IMR-90 (cell line): ENCODE results near the gene MEIKIN. TPM values are rescaled to one million over a fixed set of nuclear protein-coding genes. Genes with fewer than 3 reads are reported as not detected.
A peak's percentile ranks its signal among the peaks of the same experiment; 100 is the strongest.

Experiments
- ATAC-seq: fragments of 200-7000 bp; cut with Tn5 transposase; 2 replicates; pipeline ENCODE4 v1.9.1; 2020; ENCODE audit warnings: low read depth, mild to moderate bottlenecking, moderate library complexity
- BruUV-seq: library from RNA; stranded (reverse); fragments of 400-500 nt; replicated peaks from 2 replicates; lab custom pipeline; 2021; lab: Mats Ljungman, UMichigan
- CTCF ChIA-PET: fragments of 300-600 bp; formaldehyde crosslinking; extraction: SDS; loops from one replicate; lab custom pipeline; 2021; ENCODE audit warnings: antibody characterized with exemption; lab: Yijun Ruan, JAX
- POLR2A ChIA-PET: fragments of 300-600 bp; sonication (Branson Sonifier 250); formaldehyde crosslinking; loops from one replicate; lab custom pipeline; 2022; ENCODE audit warnings: antibody characterized with exemption; ENCODE audit not compliant: unreplicated experiment; lab: Charles Lee
- DNase-seq: peaks from one replicate; pipeline ENCODE4 v3.0.0; 2013
- H2AFZ ChIP-seq: replicated peaks from 2 replicates; pipeline ENCODE3; 2013; ENCODE audit warnings: low read length, mild to moderate bottlenecking; ENCODE audit not compliant: poor library complexity
- H2AK5ac ChIP-seq: 2 replicates; pipeline ENCODE4 v1.6.1; 2013; ENCODE audit warnings: low read depth, low read length, inconsistent platforms
- H2AK9ac ChIP-seq: replicated peaks from 2 replicates; pipeline ENCODE3; 2013; ENCODE audit warnings: mild to moderate bottlenecking, low read depth, low read length, moderate library complexity; ENCODE audit not compliant: poor library complexity
- H2BK120ac ChIP-seq: 2 replicates; pipeline ENCODE4 v1.6.1; 2013; ENCODE audit warnings: low read depth, low read length, inconsistent platforms
- H2BK15ac ChIP-seq: 3 replicates; pipeline ENCODE4 v1.6.1; 2013; ENCODE audit warnings: low read depth, low read length, inconsistent platforms
- H2BK20ac ChIP-seq: 2 replicates; pipeline ENCODE4 v1.6.1; 2013; ENCODE audit warnings: low read depth, mild to moderate bottlenecking, inconsistent platforms, low read length, moderate library complexity
- H2BK5ac ChIP-seq: 2 replicates; pipeline ENCODE4 v1.6.1; 2013; ENCODE audit warnings: mild to moderate bottlenecking, low read depth, low read length, inconsistent platforms; ENCODE audit not compliant: poor library complexity, severe bottlenecking
- H3K14ac ChIP-seq: replicated peaks from 2 replicates; pipeline ENCODE4 v1.6.1; 2013; ENCODE audit warnings: low read depth, low read length, inconsistent platforms
- H3K18ac ChIP-seq: 2 replicates; pipeline ENCODE4 v1.6.1; 2013; ENCODE audit warnings: low read depth, low read length, control low read depth
- H3K23ac ChIP-seq: 2 replicates; pipeline ENCODE4 v1.6.1; 2013; ENCODE audit warnings: low read depth, low read length, inconsistent platforms
- H3K27ac ChIP-seq: 2 replicates; pipeline ENCODE4 v1.5.1; 2013; ENCODE audit warnings: mild to moderate bottlenecking, control low read depth, low read length; ENCODE audit not compliant: insufficient read depth
- H3K27me3 ChIP-seq: 2 replicates; pipeline ENCODE4 v1.6.1; 2013; ENCODE audit warnings: low read length; ENCODE audit not compliant: control insufficient read depth, insufficient read depth
- H3K36me3 ChIP-seq: 2 replicates; pipeline ENCODE4 v1.6.1; 2013; ENCODE audit warnings: low read length, mixed read lengths; ENCODE audit not compliant: control insufficient read depth, insufficient read depth
- H3K4ac ChIP-seq: 2 replicates; pipeline ENCODE4 v1.6.1; 2013; ENCODE audit warnings: low read depth, low read length, inconsistent platforms
- H3K4me1 ChIP-seq: 2 replicates; pipeline ENCODE4 v1.6.1; 2013; ENCODE audit warnings: low read length, mixed read lengths; ENCODE audit not compliant: control insufficient read depth, insufficient read depth
- H3K4me2 ChIP-seq: 2 replicates; pipeline ENCODE4 v1.6.1; 2013; ENCODE audit warnings: low read depth, mild to moderate bottlenecking, control low read depth, low read length, moderate library complexity
- H3K4me3 ChIP-seq: 2 replicates; pipeline ENCODE4 v1.5.1; 2013; ENCODE audit warnings: low read depth, mild to moderate bottlenecking, control low read depth, low read length, moderate library complexity; ENCODE audit not compliant: insufficient read depth
- H3K56ac ChIP-seq: 2 replicates; pipeline ENCODE4 v1.6.1; 2013; ENCODE audit warnings: low read length, inconsistent platforms; ENCODE audit not compliant: insufficient read depth; ENCODE audit errors: extremely low read depth
- H3K79me1 ChIP-seq, 2 experiments: 2 replicates each; pipeline ENCODE4 v1.6.1; 2013; ENCODE audit warnings: low read length in 2 of 2, inconsistent platforms in 1 of 2, low read depth in 1 of 2
- H3K9ac ChIP-seq: 2 replicates; pipeline ENCODE4 v1.6.1; 2013; ENCODE audit warnings: low read depth, low read length, control low read depth
- H3K9me1 ChIP-seq: 2 replicates; pipeline ENCODE4 v1.6.1; 2013; ENCODE audit warnings: low read length, inconsistent platforms; ENCODE audit not compliant: insufficient read depth
- H3K9me3 ChIP-seq: 2 replicates; pipeline ENCODE4 v1.6.1; 2013; ENCODE audit warnings: low read length; ENCODE audit not compliant: control insufficient read depth, insufficient read depth
- H4K20me1 ChIP-seq: 2 replicates; pipeline ENCODE4 v1.6.1; 2013; ENCODE audit warnings: low read length, inconsistent platforms; ENCODE audit not compliant: insufficient read depth
- H4K5ac ChIP-seq: 2 replicates; pipeline ENCODE4 v1.6.1; 2013; ENCODE audit warnings: mild to moderate bottlenecking, low read depth, low read length, control low read depth
- H4K8ac ChIP-seq, 2 experiments: 2 replicates each; pipeline ENCODE4 v1.6.1; 2013; ENCODE audit warnings: low read depth in 2 of 2, low read length in 2 of 2, control low read depth in 1 of 2, inconsistent platforms in 1 of 2
- H4K91ac ChIP-seq: 2 replicates; pipeline ENCODE4 v1.6.1; 2013; ENCODE audit warnings: low read depth, low read length, inconsistent platforms; ENCODE audit not compliant: insufficient read depth
- BHLHE40 ChIP-seq: fragments of 150-350 bp; IDR thresholded peaks from 2 replicates; pipeline ENCODE4 v1.6.1; 2016; ENCODE audit warnings: mild to moderate bottlenecking, low read depth, low read length
- CEBPB ChIP-seq: IDR thresholded peaks from 2 replicates; pipeline ENCODE4 v1.6.1; 2012; ENCODE audit warnings: low read depth, low read length, improper control_type of control experiment
- FOS ChIP-seq: fragments of 150-350 bp; IDR thresholded peaks from 2 replicates; pipeline ENCODE4 v1.6.1; 2016; ENCODE audit warnings: low read depth, low read length
- MAZ ChIP-seq: IDR thresholded peaks from 2 replicates; pipeline ENCODE4 v1.6.1; 2012; ENCODE audit warnings: low read depth, mild to moderate bottlenecking, low read length, improper control_type of control experiment, moderate library complexity, borderline replicate concordance
- POLR2A ChIP-seq: IDR thresholded peaks from 2 replicates; pipeline ENCODE4 v1.6.1; 2012; ENCODE audit warnings: mild to moderate bottlenecking, low read depth, low read length
- RAD21 ChIP-seq: IDR thresholded peaks from 2 replicates; pipeline ENCODE4 v1.6.1; 2012; ENCODE audit warnings: low read length, improper control_type of control experiment
- WGBS, 2 experiments: methylation state at CpG; one replicate each; pipeline versions ENCODE4 v1.1.5 to v1.1.7; 2013; ENCODE audit warnings: missing lambda C conversion rate in 2 of 2; ENCODE audit not compliant: insufficient read length in 1 of 2; ENCODE audit errors: extremely low coverage in 2 of 2; 5-methylcytosine and 5-hydroxymethylcytosine counted together
- dilution Hi-C: fragments of 300-500 bp; cut with HindIII; formaldehyde crosslinking; loops from one replicate; pipeline ENCODE4 v1.14.3; 2018; ENCODE audit warnings: low sequenced_read_pairs; ENCODE audit not compliant: unreplicated experiment
- in situ Hi-C: fragments of 300-500 bp; cut with MboI; formaldehyde crosslinking; loops from 3 replicates; pipeline ENCODE4 v1.14.3; 2019; ENCODE audit warnings: low sequenced_read_pairs, inconsistent platforms, mixed read lengths
- intact Hi-C: fragments of 100-400 bp; cut with micrococcal nuclease; formaldehyde crosslinking; loops from 2 replicates; pipeline ENCODE4 v1.10.0; 2022
- polyA plus RNA-seq, 3 experiments: library from polyadenylated mRNA; depleted of rRNA; stranded (reverse); fragments of >200 nt; gene quantifications; 2 replicates each; pipeline ENCODE4 v1.2.3, GENCODE V29; 2012; ENCODE audit warnings: low replicate concordance in 1 of 3
- total RNA-seq: library from RNA; depleted of rRNA; stranded (reverse); fragments of >200 nt; gene quantifications from 2 replicates; pipeline ENCODE4 v1.2.3, GENCODE V29; 2012
- TF ChIP-seq, protein P1 (sequence below): fragments of 150-350 bp; IDR thresholded peaks from 2 replicates; pipeline ENCODE4 v1.6.1; 2016; ENCODE audit warnings: low read depth, mild to moderate bottlenecking, low read length, moderate library complexity, borderline replicate concordance

Gene MEIKIN
- total and polyA plus RNA-seq, 2 of the 4 experiments (the other 2 are of a cell fraction): not detected

DNA sequence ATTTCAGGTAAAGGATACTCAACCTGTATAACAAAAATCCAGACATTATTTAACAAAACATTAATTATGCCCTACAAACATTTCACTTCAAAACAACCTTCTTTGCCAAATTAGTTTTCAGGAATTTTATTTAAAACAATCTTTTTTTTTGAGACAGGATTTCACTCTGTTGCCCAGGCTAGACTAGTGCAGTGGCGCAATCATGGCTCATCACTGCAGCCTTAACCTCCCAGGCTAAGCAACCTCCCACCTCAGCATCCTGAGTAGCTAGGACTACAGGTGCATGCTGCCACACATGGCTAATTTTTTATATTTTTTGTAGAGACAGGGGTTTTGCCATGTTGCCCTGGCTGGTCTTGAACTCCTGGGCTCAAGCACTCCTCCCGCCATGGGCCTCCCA lies 152.6 kb downstream of the MEIKIN start:
- H3K23ac ChIP-seq: no peak overlapping the region
- intact Hi-C loops: loop anchor here (10.0 kb wide), 1 partner anchor 358 kb away; no protein-coding TSS in a partner anchor

More for the DNA sequence above, 152.6 kb downstream of the MEIKIN start:
- Histone ChIP-seq H3K9me1 (no peaks in the 10 kb centered on the region; the same call in 1 of the 2 replicates), H3K4me3 (no peak overlapping the region), H3K9ac (no peak overlapping the region), H4K8ac (no peak overlapping the region), H3K14ac (no peak overlapping the region), H4K91ac (no peak overlapping the region), H3K56ac (no peak overlapping the region), H2AK9ac (no peak overlapping the region), H4K5ac (no peak overlapping the region), H2AFZ (no peak overlapping the region), H2BK120ac (no peak overlapping the region), H3K27ac (no peak overlapping the region), H3K27me3 (no peaks in the 10 kb centered on the region), H3K4ac (no peak overlapping the region), H3K4me1 (peaks cover 2% of the 10 kb centered on the region), H4K20me1 (peaks cover 75% of the 10 kb centered on the region), H2BK5ac (no peak overlapping the region), H3K79me1 (peaks cover under 1 to 37% of the 10 kb centered on the region in 2 experiments), H3K4me2 (no peak overlapping the region), H3K9me3 (no peaks in the 10 kb centered on the region), H2BK15ac (no peak overlapping the region), H3K18ac (no peak overlapping the region), H3K36me3 (peaks cover 2% of the 10 kb centered on the region; the same call in 1 of the 2 replicates), H2AK5ac (no peak overlapping the region), H2BK20ac (no peak overlapping the region)
- dilution Hi-C loops (no loop called here), in situ Hi-C loops (no loop called here)
- no TSS peak for BruUV-seq
- POLR2A ChIA-PET: no interaction called here
- no peak for DNase-seq
- CTCF ChIA-PET: no interaction called here
- TF ChIP-seq, protein P1, sequence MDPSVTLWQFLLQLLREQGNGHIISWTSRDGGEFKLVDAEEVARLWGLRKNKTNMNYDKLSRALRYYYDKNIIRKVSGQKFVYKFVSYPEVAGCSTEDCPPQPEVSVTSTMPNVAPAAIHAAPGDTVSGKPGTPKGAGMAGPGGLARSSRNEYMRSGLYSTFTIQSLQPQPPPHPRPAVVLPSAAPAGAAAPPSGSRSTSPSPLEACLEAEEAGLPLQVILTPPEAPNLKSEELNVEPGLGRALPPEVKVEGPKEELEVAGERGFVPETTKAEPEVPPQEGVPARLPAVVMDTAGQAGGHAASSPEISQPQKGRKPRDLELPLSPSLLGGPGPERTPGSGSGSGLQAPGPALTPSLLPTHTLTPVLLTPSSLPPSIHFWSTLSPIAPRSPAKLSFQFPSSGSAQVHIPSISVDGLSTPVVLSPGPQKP: no peak
- TF ChIP-seq BHLHE40: no peak
- peak; percentile 69 for TF ChIP-seq CEBPB
- no peak for TF ChIP-seq MAZ
- TF ChIP-seq POLR2A: no peak
- TF ChIP-seq RAD21: no peak
- TF ChIP-seq FOS: no peak
- WGBS, 2 experiments: no CpG with 5 or more reads among the region's 2 CpGs
- ATAC-seq: no peak
